ENCODE data around the gene HSH2D. TPM values are rescaled to one million over a fixed set of nuclear protein-coding genes. Genes with fewer than 3 reads are reported as not detected.
A peak's percentile ranks its signal among the peaks of the same experiment; 100 is the strongest.

The HSH2D gene
- total and polyA plus RNA-seq, 2 of the 13 experiments (the other 11 are each of a cell fraction or from before 2014, with no cell fraction given) = 0.69 to 3.2 TPM

- H3K4me1 ChIP-seq (ENCODE audit: insufficient read depth, low read length) = peaks cover 41% of the 10 kb centered on the region
- no peak for TF ChIP-seq ZNF382 (CRISPR knock-in tag; IDR thresholded peaks at IDR 0.05; ENCODE audit: borderline replicate concordance)
- TF ChIP-seq CTCF (CRISPR knock-in tag; IDR thresholded peaks at IDR 0.05) = no peak
- TF ChIP-seq ZNF335 (CRISPR knock-in tag; IDR thresholded peaks at IDR 0.05) = no peak
- TF ChIP-seq, protein P1, sequence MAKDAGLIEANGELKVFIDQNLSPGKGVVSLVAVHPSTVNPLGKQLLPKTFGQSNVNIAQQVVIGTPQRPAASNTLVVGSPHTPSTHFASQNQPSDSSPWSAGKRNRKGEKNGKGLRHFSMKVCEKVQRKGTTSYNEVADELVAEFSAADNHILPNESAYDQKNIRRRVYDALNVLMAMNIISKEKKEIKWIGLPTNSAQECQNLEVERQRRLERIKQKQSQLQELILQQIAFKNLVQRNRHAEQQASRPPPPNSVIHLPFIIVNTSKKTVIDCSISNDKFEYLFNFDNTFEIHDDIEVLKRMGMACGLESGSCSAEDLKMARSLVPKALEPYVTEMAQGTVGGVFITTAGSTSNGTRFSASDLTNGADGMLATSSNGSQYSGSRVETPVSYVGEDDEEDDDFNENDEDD (CRISPR knock-in tag; IDR thresholded peaks at IDR 0.05; ENCODE audit: borderline replicate concordance) = no peak
- TF ChIP-seq ZGPAT (CRISPR knock-in tag; IDR thresholded peaks at IDR 0.05) = no peak
- no peak for TF ChIP-seq TBL1XR1 (IDR thresholded peaks at IDR 0.05; ENCODE audit: borderline replicate concordance, low read length, partially characterized antibody)
- no peak for TF ChIP-seq GATAD2A (CRISPR knock-in tag; IDR thresholded peaks at IDR 0.05)
- TF ChIP-seq, protein P2, sequence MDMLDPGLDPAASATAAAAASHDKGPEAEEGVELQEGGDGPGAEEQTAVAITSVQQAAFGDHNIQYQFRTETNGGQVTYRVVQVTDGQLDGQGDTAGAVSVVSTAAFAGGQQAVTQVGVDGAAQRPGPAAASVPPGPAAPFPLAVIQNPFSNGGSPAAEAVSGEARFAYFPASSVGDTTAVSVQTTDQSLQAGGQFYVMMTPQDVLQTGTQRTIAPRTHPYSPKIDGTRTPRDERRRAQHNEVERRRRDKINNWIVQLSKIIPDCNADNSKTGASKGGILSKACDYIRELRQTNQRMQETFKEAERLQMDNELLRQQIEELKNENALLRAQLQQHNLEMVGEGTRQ (IDR thresholded peaks at IDR 0.05; ENCODE audit: low read depth, low read length) = peak; percentile 77
- TF ChIP-seq, protein P2 (CRISPR knock-in tag; IDR thresholded peaks at IDR 0.05; ENCODE audit: borderline replicate concordance) = peak; percentile 84; the same call in 1 of the 2 replicates
- TF ChIP-seq RAD51 (IDR thresholded peaks at IDR 0.05; ENCODE audit: borderline replicate concordance) = peak; percentile 45
- peak; percentile 89 for TF ChIP-seq ZNF329 (CRISPR knock-in tag; IDR thresholded peaks at IDR 0.05; ENCODE audit: low read depth)
- peak; percentile 74 for TF ChIP-seq NFYC (CRISPR knock-in tag; IDR thresholded peaks at IDR 0.05)
- no peak for TF ChIP-seq ZNF652 (CRISPR knock-in tag; IDR thresholded peaks at IDR 0.05; ENCODE audit: borderline replicate concordance, low read depth)
- TF ChIP-seq NFYB (CRISPR knock-in tag; IDR thresholded peaks at IDR 0.05) = peak; percentile 68
- in situ Hi-C loops (cut with HindIII; ENCODE audit: extremely low pct_ligation_motif_present, low pct_unique_long_range_greater_than_20kb) (loop anchor here (25.0 kb wide), 1 partner anchor 531 kb away; the partner anchor contains the start of gene CYP4F3), intact Hi-C loops (cut with micrococcal nuclease; ENCODE audit: unreplicated experiment) (no loop called here)
- ChIA-PET POLR2A (no interaction called here), CTCF (ENCODE audit: low intra/inter-chr PET ratio, low total read pairs) (no interaction called here)
- no peak overlapping the region for H3K9ac ChIP-seq (ENCODE audit: insufficient read depth, low read depth, low read length)
- no peak overlapping the region for H3K4me3 ChIP-seq (replicated peaks in 1 of 3; ENCODE audit: insufficient read depth in 1 of 3, low read depth in 2 of 3, low read length in 3 of 3)
- H3K4me2 ChIP-seq (ENCODE audit: low read depth, low read length) = no peak overlapping the region
- no peaks in the 10 kb centered on the region for H3K9me3 ChIP-seq (ENCODE audit: low read length)
- no TSS peak for BruUV-seq (replicated peaks)
- FAIRE-seq (no peak), DNase-seq (ENCODE audit: low spot score) (no peak), ATAC-seq (no peak)
- H3K27me3 ChIP-seq (ENCODE audit: control insufficient read depth in 1 of 2, insufficient read depth in 2 of 2, low read length in 2 of 2) = no peaks in the 10 kb centered on the region; a peak in 1 of 5 replicates
- H3K36me3 ChIP-seq (replicated peaks in 1 of 2; ENCODE audit: control insufficient read depth in 1 of 2, insufficient read depth in 2 of 2, low read length in 2 of 2) = no peaks in the 10 kb centered on the region
- no peaks in the 10 kb centered on the region for H3K79me2 ChIP-seq (ENCODE audit: insufficient read depth, low read length)
- no peak overlapping the region for H3K27ac ChIP-seq (ENCODE audit: extremely low read length, insufficient read depth, low read length)
- H2AFZ ChIP-seq (ENCODE audit: low read length) = no peak overlapping the region
- H4K20me1 ChIP-seq (ENCODE audit: insufficient read depth, low read length) = no peaks in the 10 kb centered on the region
- WGBS (ENCODE audit: low lambda C conversion rate) = 53% methylated on average over 2 of the region's 2 CpGs
These were observed 25.1 kb downstream of the HSH2D start for GRCh38 chr19:16168465-16169081.
